HG02870 (cell line): ENCODE results near the gene RBBP6.
A peak's percentile ranks its signal among the peaks of the same experiment; 100 is the strongest.
"Not testable (repeated sequence)": the region's sequence is repeated elsewhere in the genome, so short reads cannot be mapped to it uniquely, and the experiment has no call there.

Experiments used
- ATAC-seq: cut with Tn5 transposase; IDR thresholded peaks from one replicate; pipeline ENCODE4 v1.9.1; 2021; ENCODE audit warnings: mild to moderate bottlenecking, moderate library complexity; ENCODE audit not compliant: unreplicated experiment

The RBBP6 gene, protein sequence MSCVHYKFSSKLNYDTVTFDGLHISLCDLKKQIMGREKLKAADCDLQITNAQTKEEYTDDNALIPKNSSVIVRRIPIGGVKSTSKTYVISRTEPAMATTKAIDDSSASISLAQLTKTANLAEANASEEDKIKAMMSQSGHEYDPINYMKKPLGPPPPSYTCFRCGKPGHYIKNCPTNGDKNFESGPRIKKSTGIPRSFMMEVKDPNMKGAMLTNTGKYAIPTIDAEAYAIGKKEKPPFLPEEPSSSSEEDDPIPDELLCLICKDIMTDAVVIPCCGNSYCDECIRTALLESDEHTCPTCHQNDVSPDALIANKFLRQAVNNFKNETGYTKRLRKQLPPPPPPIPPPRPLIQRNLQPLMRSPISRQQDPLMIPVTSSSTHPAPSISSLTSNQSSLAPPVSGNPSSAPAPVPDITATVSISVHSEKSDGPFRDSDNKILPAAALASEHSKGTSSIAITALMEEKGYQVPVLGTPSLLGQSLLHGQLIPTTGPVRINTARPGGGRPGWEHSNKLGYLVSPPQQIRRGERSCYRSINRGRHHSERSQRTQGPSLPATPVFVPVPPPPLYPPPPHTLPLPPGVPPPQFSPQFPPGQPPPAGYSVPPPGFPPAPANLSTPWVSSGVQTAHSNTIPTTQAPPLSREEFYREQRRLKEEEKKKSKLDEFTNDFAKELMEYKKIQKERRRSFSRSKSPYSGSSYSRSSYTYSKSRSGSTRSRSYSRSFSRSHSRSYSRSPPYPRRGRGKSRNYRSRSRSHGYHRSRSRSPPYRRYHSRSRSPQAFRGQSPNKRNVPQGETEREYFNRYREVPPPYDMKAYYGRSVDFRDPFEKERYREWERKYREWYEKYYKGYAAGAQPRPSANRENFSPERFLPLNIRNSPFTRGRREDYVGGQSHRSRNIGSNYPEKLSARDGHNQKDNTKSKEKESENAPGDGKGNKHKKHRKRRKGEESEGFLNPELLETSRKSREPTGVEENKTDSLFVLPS (N-terminal part only)

GRCh38 chr16:24539295-24539849 is at the start of gene RBBP6:
Gene RBBP6 (plus strand): TSS chr16:24539566. CDS start chr16:24540627, 1,061 bp downstream.
- peak; percentile 86 for ATAC-seq

DNA sequence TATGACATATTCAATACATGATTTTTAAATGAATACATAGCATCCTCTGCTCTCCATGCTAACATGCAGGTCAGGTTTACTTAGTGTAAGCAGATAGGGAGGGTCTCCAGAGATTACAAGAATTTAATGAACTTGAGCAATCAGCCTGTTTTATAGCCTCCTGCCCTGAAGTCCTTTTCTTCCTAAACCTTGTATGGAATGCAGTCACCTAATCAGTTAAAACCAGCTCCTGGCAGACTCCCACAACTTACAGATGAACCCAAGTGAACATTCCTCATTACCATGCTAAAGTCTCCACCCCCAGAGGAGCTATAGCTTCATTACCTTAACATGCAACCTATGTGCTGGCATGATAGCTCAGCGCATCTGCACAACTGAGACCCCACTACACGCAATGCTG is 48.5 kb upstream of the RBBP6 start:
- no peak for ATAC-seq

- no peak for ATAC-seq
Observed at GRCh38 chr16:24491731-24492130, 47.6 kb upstream of the RBBP6 start.

DNA sequence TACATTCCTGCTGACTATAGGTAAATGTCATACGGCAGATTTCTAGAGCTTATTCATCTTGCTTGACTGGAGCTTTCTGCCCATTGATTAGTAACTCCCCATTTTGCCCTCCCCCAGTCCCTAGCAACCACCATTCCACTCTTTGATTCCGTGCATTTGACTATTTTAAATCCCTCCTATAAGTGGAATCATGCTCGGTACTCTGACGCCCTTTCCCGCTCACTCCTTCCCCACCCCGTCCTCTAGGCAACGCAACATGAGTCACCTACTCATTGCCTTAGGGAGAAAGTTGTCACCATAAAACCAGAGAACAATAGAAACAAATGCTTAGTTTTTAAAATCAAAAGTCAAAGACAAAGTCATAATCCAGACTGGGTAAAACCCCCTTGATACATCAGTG is 45.5 kb upstream of the RBBP6 start:
- ATAC-seq, result no peak

GRCh38 chr16:24495207-24495606 is 44.2 kb upstream of the RBBP6 start:
- ATAC-seq, result not testable (repeated sequence)

DNA sequence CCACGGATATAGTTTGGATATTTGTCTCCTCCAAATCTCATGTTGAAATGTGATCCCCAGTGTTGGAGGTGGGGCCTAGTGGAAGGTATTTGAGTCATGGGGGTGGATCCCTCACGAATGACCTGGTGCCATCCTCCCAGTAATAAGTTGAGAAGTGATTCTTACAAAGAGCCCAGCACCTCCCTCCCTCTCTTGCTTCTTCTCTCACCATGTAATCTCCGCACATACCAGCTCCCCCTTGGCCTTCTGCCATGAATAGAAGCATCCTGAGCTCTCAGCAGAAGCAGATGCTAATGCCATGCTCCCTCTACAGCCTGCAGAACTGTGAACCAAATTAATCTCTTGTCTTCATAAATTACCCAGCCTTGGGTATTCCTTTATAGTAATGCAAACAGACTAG is 41.9 kb upstream of the RBBP6 start:
- ATAC-seq, result no peak

- no peak for ATAC-seq
Observed at GRCh38 chr16:24499193-24499814, 40.1 kb upstream of the RBBP6 start.

DNA sequence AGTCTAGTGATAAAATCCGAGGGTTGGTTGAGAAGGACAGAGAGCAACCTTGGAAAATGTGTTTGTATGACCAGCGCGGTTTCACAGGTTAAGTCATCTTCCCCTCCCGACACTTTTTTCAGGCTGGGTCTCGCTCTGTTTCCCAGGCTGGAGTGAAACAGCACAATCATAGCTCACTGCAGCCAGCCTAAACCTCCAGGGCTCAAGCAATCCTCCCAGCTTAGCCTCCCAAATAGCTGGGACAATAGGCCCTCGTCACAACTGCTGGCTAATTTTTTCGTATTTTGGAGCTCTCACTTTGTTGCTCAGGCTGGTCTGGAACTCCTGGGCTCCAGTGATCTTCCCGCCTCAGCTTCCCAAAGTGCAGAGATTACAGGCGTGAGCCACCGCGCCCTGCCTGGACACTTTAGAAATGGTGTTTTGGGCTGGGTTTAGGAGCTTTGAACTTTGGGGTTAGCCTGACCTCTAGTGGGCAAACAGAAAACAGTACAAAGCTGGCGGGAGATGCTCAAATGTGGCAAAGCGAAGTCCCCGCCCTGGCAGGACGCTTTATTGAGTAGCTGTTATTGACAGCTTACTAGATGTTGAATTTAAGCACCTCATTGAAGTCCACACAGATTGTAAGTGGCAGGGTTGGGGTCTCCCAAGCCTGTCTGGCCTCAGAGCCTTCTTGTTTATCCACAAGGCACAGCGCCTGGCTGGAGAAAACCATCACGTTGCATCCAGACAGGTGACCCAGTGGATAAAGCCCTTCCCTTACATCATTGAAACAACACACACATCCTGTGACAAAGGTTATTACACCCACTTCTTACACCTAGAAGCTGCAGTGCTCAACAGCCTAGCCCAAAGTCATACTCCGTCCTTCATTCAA is 34.7 kb upstream of the RBBP6 start:
- peak; percentile 61 for ATAC-seq

- ATAC-seq, result no peak
Observed at GRCh38 chr16:24505959-24506358, 33.4 kb upstream of the RBBP6 start.

- no peak for ATAC-seq
Observed at GRCh38 chr16:24507959-24508480, 31.3 kb upstream of the RBBP6 start.

GRCh38 chr16:24508614-24509013 is 30.8 kb upstream of the RBBP6 start:
- no peak for ATAC-seq

- ATAC-seq, result no peak
Observed at GRCh38 chr16:24509536-24509935, 29.8 kb upstream of the RBBP6 start.

GRCh38 chr16:24511174-24511573 is 28.2 kb upstream of the RBBP6 start:
- ATAC-seq, result no peak

- no peak for ATAC-seq
Observed at GRCh38 chr16:24511792-24512191, 27.6 kb upstream of the RBBP6 start.

- no peak for ATAC-seq
Observed at GRCh38 chr16:24514096-24514495, 25.3 kb upstream of the RBBP6 start.

GRCh38 chr16:24515186-24515585 is 24.2 kb upstream of the RBBP6 start:
- no peak for ATAC-seq

DNA sequence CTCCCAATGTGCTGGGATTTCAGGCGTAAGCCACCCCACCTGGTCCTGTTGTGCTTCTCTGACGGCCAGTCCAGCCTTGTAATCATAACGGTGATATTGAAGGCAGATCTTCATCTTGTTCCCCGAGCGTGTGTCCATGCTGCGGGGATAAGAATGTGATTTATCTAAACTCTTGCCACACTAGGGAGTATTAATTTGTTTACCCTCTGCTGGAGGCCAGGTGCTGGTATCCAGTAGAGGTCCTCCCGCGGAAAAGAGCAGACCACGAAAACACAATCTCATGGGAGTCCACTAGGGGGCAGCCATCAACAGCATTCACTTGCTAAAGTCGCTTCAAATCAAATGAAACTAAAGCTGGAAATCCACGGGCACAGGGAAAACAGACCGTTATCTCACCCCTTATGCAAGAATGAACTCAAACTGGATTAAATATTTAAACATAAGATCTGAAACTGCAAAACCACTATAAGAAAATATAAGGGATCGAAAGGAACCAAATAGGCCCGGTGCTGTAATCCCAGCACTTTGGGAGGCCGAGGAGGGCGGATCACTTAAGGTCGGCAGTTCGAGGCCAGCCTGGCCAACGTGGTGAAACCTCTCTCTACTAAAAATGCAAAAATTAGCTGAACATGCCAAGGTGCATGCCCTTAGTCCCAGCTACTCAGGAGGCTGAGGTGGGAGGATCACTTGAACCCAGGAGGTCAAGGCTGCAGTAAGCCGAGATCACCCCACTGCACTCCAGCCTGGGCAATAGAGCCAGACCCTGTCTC is 22.3 kb upstream of the RBBP6 start:
- no peak for ATAC-seq

- no peak for ATAC-seq
Observed at GRCh38 chr16:24518498-24518897, 20.9 kb upstream of the RBBP6 start.

DNA sequence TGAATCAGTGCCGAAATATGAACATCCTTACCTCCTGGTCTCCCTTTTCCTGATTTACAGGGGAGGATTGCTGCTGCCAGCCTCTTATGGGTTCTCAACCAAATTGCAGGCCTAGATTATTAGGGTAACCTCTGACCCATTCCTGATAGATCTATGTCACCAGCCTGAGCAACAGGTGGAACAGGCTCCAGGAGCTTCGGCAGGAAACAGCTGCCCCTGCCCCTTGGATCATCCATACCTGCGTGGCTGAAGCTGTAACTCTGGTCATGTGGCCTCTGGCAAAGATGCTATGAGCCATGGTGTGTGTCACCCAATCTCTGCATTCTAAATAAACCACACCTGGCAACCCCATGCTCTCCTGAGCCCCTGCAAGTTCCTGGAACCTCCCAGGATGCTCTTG is 18.4 kb upstream of the RBBP6 start:
- ATAC-seq, result no peak
